ENCODE measurements around the gene TMCC3.

DNA sequence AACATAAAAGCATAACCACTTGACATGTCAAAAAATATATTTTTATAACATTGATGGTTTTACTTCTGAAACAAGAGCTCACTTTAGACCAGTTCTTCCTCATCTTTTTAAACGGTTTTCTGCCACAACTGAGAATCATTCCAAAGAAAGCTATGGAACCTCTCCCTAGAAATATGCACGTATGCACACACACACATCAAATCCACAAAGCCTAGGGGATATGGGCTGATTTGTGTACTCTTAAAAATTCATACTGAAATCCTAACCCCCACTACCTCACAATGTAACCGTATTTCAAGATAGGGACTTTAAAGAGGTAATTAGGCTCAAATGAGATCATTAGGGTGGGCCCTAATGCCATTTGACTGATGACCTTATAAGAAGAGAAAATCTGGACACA lies 19.3 kb downstream of the TMCC3 start:
- TF ChIP-seq, protein P1, sequence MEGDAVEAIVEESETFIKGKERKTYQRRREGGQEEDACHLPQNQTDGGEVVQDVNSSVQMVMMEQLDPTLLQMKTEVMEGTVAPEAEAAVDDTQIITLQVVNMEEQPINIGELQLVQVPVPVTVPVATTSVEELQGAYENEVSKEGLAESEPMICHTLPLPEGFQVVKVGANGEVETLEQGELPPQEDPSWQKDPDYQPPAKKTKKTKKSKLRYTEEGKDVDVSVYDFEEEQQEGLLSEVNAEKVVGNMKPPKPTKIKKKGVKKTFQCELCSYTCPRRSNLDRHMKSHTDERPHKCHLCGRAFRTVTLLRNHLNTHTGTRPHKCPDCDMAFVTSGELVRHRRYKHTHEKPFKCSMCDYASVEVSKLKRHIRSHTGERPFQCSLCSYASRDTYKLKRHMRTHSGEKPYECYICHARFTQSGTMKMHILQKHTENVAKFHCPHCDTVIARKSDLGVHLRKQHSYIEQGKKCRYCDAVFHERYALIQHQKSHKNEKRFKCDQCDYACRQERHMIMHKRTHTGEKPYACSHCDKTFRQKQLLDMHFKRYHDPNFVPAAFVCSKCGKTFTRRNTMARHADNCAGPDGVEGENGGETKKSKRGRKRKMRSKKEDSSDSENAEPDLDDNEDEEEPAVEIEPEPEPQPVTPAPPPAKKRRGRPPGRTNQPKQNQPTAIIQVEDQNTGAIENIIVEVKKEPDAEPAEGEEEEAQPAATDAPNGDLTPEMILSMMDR (IDR thresholded peaks at IDR 0.05) = no peak
- TF ChIP-seq, protein P2, sequence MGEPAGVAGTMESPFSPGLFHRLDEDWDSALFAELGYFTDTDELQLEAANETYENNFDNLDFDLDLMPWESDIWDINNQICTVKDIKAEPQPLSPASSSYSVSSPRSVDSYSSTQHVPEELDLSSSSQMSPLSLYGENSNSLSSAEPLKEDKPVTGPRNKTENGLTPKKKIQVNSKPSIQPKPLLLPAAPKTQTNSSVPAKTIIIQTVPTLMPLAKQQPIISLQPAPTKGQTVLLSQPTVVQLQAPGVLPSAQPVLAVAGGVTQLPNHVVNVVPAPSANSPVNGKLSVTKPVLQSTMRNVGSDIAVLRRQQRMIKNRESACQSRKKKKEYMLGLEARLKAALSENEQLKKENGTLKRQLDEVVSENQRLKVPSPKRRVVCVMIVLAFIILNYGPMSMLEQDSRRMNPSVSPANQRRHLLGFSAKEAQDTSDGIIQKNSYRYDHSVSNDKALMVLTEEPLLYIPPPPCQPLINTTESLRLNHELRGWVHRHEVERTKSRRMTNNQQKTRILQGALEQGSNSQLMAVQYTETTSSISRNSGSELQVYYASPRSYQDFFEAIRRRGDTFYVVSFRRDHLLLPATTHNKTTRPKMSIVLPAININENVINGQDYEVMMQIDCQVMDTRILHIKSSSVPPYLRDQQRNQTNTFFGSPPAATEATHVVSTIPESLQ (CRISPR knock-in tag; IDR thresholded peaks at IDR 0.05) = no peak
- TF ChIP-seq FOXP1 (CRISPR knock-in tag; IDR thresholded peaks at IDR 0.05; ENCODE audit: borderline replicate concordance) = no peak
- TF ChIP-seq E2F5 (CRISPR knock-in tag; IDR thresholded peaks at IDR 0.05) = no peak
- TF ChIP-seq, protein P3, sequence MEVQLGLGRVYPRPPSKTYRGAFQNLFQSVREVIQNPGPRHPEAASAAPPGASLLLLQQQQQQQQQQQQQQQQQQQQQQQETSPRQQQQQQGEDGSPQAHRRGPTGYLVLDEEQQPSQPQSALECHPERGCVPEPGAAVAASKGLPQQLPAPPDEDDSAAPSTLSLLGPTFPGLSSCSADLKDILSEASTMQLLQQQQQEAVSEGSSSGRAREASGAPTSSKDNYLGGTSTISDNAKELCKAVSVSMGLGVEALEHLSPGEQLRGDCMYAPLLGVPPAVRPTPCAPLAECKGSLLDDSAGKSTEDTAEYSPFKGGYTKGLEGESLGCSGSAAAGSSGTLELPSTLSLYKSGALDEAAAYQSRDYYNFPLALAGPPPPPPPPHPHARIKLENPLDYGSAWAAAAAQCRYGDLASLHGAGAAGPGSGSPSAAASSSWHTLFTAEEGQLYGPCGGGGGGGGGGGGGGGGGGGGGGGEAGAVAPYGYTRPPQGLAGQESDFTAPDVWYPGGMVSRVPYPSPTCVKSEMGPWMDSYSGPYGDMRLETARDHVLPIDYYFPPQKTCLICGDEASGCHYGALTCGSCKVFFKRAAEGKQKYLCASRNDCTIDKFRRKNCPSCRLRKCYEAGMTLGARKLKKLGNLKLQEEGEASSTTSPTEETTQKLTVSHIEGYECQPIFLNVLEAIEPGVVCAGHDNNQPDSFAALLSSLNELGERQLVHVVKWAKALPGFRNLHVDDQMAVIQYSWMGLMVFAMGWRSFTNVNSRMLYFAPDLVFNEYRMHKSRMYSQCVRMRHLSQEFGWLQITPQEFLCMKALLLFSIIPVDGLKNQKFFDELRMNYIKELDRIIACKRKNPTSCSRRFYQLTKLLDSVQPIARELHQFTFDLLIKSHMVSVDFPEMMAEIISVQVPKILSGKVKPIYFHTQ (CRISPR knock-in tag; IDR thresholded peaks at IDR 0.05) = no peak
- no peak for TF ChIP-seq KAT7 (CRISPR knock-in tag; IDR thresholded peaks at IDR 0.05; ENCODE audit: borderline replicate concordance)
- no peak for TF ChIP-seq CREM (CRISPR knock-in tag; IDR thresholded peaks at IDR 0.05)
- no peak for TF ChIP-seq JUN (CRISPR knock-in tag; IDR thresholded peaks at IDR 0.05)
- TF ChIP-seq NR2C2 (CRISPR knock-in tag; IDR thresholded peaks at IDR 0.05) = no peak
- no peak for TF ChIP-seq USF2 (CRISPR knock-in tag; IDR thresholded peaks at IDR 0.05)
- TF ChIP-seq TEAD1 (CRISPR knock-in tag; IDR thresholded peaks at IDR 0.05) = no peak
- TF ChIP-seq TCF7 (CRISPR knock-in tag; IDR thresholded peaks at IDR 0.05; ENCODE audit: low read depth) = no peak
